Neural cell (in vitro differentiated cells): ENCODE measurements around the gene PISD.

Experiments
- CTCF ChIP-seq: fragments of 450-650 bp; IDR thresholded peaks from 2 replicates; pipeline ENCODE4 v1.5.1; 2014; ENCODE audit warnings: antibody characterized with exemption, mild to moderate bottlenecking, moderate library complexity; ENCODE audit not compliant: poor library complexity, severe bottlenecking
- EP300 ChIP-seq: fragments of 450-650 bp; conservative IDR thresholded peaks from 2 replicates; pipeline ENCODE4 v1.6.1; 2014; ENCODE audit warnings: antibody characterized with exemption, mild to moderate bottlenecking, moderate library complexity; ENCODE audit not compliant: poor library complexity, severe bottlenecking
- EZH2 ChIP-seq: fragments of 200-600, 300-800 bp; shearing (Covaris generic), sonication (generic); IDR thresholded peaks from 2 replicates; pipeline ENCODE4 v1.6.1; 2014; ENCODE audit warnings: antibody characterized with exemption, low read length, borderline replicate concordance, mild to moderate bottlenecking; ENCODE audit not compliant: insufficient read depth, poor library complexity, severe bottlenecking
- POLR2AphosphoS5 ChIP-seq: IDR thresholded peaks from 2 replicates; pipeline ENCODE4 v1.6.1; 2012
- RAD21 ChIP-seq: fragments of 450-650 bp; conservative IDR thresholded peaks from 2 replicates; pipeline ENCODE4 v1.6.1; 2014; ENCODE audit warnings: antibody characterized with exemption, mild to moderate bottlenecking, moderate library complexity
- REST ChIP-seq: IDR thresholded peaks from 2 replicates; pipeline ENCODE4 v1.6.1; 2012; ENCODE audit warnings: borderline replicate concordance
- SMC3 ChIP-seq: fragments of 450-650 bp; conservative IDR thresholded peaks from 2 replicates; pipeline ENCODE4 v1.6.1; 2014; ENCODE audit warnings: antibody characterized with exemption, mild to moderate bottlenecking, moderate library complexity; ENCODE audit not compliant: poor library complexity
- TAF1 ChIP-seq: IDR thresholded peaks from 2 replicates; pipeline ENCODE4 v1.6.1; 2012; ENCODE audit warnings: low read depth

- TF ChIP-seq CTCF (no peak), POLR2AphosphoS5 (no peak), RAD21 (no peak), EZH2 (no peak), SMC3 (no peak), EP300 (no peak), TAF1 (no peak), REST (no peak)
Measured at GRCh38 chr22:31691408-31691807, 29.4 kb upstream of the PISD start.
